A673 (cell line): ENCODE measurements around the gene SLC40A1.

Source experiments
- EZH2 ChIP-seq: fragments of 200-600 bp; sonication (generic); IDR thresholded peaks from 2 replicates; pipeline ENCODE4 v1.6.1; 2017; ENCODE audit warnings: borderline replicate concordance, low read depth, mild to moderate bottlenecking, mixed read lengths, antibody characterized with exemption, low read length; ENCODE audit not compliant: poor library complexity, severe bottlenecking
- TF ChIP-seq, protein P1 (sequence below): fragments of 300-800, 200-600 bp; sonication (generic); conservative IDR thresholded peaks from 2 replicates; pipeline ENCODE4 v1.5.1; 2017; ENCODE audit warnings: low read depth, mild to moderate bottlenecking, antibody characterized with exemption, low read length, moderate library complexity, mixed read lengths

DNA sequence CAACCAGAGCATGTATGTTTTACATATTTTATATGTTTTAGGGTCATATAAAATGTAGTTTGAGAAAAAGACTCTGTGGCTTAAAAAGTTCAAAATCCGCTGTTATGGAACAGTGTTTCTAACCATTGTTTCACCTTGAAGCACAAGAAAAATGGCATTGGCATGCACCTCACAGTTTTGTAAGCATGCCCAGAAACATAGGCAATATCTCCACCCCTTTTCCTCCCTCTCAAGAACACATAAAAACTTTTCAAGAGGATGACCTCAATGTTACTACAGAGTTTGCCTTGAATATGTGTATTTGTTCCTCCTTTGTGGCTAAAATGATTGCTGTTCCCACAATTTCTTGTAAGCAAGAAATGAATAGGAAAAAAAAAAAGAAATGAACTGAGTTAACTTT, 29.3 kb upstream of the SLC40A1 start:
- TF ChIP-seq, protein P1, sequence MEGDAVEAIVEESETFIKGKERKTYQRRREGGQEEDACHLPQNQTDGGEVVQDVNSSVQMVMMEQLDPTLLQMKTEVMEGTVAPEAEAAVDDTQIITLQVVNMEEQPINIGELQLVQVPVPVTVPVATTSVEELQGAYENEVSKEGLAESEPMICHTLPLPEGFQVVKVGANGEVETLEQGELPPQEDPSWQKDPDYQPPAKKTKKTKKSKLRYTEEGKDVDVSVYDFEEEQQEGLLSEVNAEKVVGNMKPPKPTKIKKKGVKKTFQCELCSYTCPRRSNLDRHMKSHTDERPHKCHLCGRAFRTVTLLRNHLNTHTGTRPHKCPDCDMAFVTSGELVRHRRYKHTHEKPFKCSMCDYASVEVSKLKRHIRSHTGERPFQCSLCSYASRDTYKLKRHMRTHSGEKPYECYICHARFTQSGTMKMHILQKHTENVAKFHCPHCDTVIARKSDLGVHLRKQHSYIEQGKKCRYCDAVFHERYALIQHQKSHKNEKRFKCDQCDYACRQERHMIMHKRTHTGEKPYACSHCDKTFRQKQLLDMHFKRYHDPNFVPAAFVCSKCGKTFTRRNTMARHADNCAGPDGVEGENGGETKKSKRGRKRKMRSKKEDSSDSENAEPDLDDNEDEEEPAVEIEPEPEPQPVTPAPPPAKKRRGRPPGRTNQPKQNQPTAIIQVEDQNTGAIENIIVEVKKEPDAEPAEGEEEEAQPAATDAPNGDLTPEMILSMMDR, result no peak
- TF ChIP-seq EZH2, result no peak
